CD4-positive, alpha-beta T cell treated with Interleukin-15 for 1 hour (primary cell): Measurements from ENCODE around the gene SLC17A9.
"Not testable (repeated sequence)": the region's sequence is repeated elsewhere in the genome, so short reads cannot be mapped to it uniquely, and the experiment has no call there.

ENCODE experiments used
- DNase-seq: peaks from one replicate; pipeline ENCODE4 v3.0.0-alpha.2; 2020

The SLC17A9 gene

DNA sequence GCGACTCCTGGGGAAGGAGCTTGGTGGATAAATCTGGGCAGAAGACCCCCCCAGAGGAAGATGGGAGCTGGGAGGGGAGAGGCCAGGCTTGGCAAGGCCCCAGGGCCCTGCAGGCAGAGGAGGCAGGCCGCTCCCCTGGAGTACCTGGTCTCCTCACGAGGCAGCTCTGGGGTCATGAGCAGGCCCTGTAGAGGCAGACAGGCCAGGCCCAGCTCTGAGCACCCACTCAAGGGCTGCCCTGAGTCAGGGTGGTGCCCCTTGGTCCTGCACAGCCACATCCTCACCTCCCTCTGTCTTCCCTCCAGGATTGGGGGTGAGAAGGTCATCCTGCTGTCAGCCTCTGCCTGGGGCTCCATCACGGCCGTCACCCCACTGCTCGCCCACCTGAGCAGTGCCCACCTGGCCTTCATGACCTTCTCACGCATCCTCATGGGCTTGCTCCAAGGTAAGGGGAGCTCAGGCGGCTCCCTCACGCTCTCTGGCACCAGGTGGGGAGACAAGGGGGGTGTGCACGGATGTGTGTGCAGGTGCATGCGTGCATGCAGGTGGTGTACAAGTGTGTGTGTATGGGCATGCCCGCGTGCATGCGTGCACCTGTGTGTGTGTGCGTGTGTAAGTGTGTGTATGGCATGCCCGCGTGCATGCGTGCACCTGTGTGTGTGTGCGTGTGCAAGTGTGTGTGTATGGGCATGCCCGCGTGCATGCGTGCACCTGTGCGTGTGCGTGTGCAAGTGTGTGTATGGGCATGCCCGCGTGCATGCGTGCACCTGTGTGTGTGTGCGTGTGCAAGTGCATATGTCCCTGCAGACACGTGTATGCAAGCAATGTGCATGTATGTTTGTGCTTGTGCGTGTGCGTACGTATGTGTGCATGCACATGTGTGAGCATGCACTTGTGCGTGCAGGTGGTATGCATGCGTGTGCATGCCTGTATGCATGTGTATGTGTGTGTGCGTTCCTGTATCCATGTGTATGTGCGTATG, 4.9 kb downstream of the SLC17A9 start:
- DNase-seq = no peak

DNA sequence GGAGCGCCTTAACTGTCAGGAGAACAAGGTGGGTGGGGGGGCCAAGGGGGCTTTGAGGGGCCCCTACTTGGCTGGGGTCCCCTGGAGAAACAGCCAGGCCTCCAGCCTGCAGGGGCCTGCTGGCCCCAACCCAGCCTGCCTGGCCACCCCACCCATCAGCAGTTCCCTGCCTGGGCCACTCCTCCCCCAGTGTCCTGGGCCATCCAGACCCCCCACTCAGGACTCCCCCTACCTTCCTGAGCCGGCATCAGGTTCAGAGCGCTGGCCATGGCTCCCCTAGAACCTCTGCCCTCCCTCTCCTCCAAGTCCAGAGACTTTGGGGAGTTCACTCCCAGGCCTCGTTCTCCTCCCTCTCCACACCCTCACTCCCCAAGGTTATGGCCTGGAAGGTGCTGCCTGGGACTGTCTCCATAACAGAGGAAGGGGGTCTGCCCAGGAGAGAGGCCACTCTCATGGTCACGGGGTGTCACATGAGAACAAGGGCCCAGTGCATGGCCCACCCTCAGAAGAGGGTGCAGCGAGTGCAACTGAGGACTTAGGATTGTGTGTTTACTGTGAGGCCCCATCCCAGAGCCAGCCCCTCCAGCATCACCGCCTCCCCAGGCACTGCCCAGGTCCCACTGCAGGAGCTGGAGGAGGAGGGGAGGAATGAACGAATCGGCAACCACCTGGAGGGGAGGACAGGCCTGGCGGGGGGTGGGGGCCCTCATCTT, 6.0 kb downstream of the SLC17A9 start:
- no peak for DNase-seq

DNA sequence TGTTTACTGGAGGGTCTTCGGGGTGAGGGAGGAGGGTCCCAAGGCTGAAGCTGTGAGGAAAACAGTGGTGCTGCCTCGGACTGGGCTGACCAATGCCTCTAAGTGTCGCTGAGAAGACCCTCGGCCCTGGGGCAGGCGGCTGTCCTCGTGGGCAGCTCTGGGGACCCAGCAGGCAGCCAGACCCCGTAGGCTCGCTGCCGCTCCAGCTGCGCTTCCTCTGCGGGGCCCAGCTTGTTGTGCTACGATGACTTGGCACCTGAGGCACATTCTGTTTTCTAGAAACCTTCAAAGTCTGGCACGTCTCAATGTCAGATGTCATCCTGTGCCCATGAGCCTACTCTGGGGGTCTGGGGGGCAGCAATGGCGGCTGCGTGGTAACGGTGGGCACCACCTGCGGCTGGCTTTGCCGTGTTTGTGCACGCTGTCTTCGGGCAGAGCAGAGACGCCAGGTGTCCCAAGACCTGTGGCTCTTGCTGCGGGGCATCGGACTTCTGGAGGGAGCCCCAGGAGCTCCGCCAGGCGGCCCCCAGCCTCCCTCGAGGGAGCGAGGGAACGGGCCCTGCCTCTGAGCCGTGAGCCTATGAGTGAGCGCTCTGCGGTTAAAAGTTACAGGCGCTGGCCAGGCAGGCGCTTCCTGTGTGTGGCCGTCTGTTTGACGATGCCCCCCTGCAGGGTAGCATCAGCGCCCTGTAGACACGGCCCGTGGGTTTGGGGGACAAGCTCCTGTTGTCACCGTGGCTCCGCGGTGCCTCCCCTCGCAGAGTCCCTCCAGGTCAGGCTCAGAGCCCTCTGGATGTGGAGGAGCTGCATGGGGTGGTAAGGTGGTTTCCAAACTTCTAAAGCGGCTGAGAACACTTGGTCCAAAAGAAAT, 6.8 kb downstream of the SLC17A9 start:
- no peak for DNase-seq

DNA sequence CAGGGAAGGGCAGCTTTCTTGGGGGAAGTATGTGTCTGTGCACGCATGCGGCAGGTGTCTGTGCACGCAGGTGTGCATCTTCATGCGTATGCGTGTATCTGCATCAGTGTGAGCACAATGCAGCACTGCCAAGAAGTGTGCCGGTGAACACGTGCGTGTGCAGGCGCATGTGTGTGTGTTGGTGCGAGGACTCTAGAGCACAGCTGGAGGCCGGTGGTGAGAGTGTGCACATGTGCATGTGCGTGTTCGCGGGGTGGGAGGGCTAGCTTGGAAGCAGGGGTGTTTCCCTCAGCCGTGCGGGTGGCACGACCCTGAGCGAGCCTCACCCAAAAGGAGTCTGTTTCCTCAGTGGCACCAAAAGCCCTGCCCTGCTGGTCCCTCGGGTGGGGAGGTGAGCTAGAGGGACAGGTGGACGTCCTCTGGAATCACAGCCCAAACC, 7.5 kb downstream of the SLC17A9 start:
- DNase-seq = no peak

DNA sequence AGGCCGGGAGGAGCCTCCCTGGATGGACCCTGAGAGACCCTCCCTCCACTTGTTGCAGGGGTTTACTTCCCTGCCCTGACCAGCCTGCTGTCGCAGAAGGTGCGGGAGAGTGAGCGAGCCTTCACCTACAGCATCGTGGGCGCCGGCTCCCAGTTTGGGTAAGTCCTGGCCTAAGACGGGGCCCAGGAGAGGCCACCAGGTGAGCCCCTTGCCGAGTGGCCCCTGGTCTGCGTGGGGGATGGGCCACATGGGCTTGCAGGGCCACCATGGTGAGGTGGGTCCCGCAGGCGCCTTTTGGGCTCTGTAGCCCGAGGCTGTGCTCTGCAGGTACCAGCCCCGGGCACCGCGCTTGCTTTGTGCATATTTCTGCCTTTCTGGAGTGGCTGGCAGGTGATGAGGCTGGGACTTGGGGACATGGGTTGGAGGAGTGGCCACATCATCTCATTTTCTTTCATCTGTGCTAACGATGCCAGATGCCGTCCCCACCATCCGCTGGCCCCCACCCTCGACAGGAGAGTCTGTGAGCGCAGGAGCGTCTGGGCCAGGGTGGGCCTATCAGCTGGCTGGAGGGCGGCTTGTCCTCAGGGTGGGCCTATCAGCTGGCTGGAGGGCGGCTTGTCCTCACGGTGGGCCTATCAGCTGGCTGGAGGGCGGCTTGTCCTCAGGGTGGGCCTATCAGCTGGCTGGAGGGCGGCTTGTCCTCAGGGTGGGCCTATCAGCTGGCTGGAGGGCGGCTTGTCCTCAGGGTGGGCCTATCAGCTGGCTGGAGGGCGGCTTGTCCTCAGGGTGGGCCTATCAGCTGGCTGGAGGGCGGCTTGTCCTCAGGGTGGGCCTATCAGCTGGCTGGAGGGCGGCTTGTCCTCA, 8.2 kb downstream of the SLC17A9 start:
- DNase-seq = not testable (repeated sequence)

DNA sequence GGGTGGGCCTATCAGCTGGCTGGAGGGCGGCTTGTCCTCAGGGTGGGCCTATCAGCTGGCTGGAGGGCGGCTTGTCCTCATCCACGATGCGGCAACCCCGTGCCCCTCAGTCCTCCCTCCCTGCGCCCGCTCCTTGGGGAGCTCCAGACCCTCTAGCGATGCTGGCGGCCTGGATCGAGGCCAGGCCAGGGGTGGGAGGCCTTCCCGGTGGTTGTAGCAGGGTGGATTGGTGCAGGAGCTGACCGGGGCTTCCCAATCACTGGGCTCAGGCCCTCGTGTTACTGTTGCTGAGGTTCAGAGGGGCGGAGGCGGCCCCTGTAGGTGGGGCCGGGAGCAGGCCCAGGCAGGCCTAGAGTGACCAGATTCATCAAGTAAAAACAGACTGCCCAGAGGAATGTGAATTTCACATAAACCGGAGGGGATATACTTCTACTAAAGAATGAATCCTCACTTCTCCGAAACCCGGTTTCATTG, 8.8 kb downstream of the SLC17A9 start:
- DNase-seq = no peak

DNA sequence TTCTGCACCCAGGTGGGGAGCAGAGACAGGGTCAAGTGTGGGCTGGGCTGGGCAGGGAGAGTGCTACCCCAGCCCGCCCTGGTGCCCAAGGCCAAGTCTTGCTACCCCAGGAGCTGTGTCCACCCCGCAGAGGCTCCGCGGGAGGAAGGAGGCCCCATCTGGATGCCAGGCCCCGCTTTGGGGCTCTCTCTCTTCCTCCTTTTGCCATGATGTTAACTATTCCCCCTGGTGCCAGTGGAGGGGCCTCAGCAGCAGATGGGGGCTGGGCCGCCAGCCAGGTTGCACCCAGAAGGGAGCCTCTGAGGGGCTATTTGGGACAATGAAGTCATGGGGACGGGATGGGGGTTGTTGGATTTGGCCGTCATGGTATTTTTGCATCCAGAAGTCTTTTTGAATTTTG, 9.3 kb downstream of the SLC17A9 start:
- DNase-seq = no peak

DNA sequence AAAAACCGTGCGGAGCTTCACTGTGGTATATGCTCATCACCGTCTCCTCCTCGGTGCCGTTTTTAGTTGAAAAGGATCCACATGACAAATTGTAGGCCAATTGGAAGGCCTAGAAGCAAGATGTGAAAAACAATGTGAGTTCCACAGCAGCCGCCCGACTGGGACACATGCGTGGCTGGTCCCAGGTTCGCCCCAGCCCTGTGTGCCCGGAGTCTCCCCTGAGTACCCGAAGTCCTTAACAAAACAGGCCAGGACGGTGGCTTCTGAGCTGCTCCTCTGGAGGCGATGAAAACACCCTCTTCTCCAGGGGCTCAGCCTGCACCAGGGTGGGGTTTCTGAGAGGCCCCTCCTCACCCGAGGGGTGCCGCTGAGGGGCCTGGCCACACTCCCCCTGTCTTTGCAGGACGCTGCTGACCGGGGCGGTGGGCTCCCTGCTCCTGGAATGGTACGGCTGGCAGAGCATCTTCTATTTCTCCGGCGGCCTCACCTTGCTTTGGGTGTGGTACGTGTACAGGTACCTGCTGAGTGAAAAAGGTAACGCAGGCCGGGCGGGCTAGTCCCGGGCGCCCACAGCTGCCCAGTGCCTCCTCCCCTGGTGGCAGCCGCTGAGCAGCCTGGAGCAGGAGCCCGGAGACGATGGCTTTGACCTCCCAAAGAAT, 9.8 kb downstream of the SLC17A9 start:
- no peak for DNase-seq

DNA sequence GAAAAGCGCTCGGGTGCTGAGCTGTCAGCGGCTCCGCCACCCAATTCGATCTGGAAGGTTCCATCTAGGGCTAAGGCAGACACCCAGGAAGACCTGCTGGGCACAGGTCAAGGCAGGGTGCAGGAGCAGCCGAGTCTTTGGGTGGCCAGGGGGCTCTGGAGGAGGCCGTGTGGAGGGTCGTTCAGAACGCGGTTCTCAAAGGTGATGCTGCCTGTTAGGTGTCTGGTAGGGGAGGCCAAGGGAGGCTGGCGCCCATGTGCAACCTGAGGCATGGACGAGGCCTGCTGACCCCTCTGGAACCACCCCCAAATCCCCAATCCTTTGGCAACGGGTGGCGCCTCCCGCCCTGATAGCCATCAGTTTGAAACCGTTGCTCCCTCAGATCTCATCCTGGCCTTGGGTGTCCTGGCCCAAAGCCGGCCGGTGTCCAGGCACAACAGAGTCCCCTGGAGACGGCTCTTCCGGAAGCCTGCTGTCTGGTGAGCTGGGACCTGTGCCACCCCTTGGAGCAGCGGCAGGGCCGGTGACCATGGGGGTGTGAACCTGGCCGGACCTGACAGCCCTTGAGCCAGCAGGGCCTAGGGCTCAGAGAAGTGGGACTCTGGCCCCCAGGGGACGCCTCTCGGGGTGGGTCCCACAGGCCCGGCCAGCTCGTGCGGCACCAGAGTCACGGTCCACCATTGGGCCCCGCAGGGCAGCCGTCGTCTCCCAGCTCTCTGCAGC, 10.5 kb downstream of the SLC17A9 start:
- no peak for DNase-seq

DNA sequence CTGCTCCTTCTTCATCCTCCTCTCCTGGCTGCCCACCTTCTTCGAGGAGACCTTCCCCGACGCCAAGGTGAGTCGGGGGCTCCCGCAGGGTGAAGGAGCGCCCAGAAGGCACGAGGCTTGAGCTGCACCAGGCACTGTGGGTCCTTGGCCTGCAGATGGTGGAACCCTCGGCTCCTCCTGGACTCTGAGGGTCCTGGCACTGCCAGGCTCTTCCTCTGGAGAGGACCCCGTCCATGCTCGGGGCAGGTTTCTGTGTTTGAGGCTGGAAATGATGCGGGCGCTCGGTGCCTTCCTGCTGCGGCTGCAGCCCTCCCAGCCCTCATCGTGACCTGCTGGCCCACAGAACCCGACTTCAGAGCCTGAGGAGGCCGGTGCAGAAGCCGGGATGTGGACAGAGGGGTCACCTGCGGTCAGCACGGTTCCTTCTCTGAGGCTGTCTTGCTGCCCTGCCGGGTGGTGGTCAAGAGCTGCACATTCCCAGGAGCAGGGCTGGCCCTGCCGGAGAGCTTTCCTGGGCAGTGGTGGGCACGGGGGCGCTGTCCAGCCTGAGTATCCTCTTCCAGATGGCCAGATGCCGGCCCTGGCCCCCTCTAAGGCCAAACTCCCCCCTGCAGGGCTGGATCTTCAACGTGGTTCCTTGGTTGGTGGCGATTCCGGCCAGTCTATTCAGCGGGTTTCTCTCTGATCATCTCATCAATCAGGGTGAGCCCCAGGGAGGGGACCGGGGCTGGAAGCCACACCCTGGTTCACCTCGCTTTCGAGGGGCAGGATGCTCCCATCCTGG, 11.3 kb downstream of the SLC17A9 start:
- DNase-seq = no peak

DNA sequence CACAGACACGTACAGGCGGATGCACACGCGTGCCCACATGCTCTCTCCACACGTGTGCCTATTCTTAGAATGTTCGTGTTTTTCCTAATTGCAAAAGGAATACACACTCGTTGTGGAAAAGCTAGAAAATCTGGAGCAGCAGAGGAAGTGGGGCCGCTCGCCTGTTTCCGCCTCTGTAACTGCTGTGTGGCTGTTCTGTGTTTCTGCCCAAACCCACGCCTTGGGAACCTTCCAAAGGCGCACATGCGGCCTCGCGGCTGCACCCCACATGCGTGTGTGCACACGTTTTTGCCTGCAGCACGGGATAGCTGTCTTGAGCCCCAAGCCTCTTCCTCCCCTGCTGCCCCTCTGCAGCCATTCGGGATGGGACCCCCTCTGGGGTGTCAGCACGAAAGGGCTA, 12.2 kb downstream of the SLC17A9 start:
- DNase-seq = no peak

DNA sequence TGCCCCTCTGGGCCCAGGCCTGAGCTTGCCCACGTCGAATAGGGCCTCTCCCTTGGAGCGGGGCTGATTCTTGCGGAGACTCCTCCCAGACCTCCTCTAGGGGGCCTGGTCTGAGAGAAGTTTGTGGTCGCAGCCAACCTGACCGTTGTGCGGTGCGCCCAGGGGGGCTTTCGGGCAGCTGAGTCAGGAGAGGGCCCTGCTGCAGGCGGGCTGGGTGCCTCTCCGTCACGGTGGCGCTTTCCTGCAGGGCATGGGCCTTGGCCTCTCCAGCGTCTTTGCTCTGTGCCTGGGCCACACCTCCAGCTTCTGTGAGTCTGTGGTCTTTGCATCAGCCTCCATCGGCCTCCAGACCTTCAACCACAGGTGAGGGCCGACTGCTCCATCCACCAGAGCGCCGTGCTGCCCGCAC, 12.9 kb downstream of the SLC17A9 start:
- DNase-seq = no peak

DNA sequence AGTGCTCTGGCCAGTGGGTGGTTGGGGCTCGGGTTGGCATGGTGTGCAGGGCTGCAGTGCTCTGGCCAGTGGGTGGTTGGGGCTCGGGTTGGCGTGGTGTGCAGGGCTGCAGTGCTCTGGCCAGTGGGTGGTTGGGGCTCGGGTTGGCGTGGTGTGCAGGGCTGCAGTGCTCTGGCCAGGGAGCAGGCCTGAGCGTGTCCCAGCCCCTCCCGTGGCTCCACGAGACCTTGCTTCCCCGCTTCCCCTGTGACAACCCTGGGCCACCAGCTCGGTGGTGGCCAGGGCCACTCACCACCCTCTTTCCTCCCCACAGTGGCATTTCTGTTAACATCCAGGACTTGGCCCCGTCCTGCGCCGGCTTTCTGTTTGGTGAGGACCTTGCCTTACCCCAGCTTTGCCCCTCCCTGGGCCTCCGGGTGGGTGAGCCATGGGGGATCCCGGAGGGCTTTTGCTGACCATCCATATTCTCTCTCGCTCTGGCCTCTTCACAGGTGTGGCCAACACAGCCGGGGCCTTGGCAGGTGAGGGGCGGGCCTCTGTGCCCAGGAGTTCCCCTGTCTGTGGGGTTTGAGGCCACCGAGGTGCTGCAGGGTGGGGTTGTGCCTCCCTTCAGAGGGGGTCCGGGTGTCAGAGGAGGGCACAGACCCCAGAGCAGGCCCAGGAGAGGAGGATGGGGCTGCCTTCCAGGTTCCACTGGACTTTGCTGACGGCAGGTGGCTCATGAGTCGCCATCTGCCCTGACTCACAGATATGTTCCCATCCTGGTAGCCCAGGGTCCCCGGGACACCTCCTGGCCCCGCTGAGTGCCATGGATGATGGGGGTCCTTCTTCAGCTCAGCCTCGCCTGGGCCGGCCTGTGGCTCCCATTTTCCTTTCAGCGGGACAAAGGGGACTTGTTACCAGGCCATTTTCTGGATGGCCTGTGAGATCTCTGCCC, 14.0 kb downstream of the SLC17A9 start:
- no peak for DNase-seq

DNA sequence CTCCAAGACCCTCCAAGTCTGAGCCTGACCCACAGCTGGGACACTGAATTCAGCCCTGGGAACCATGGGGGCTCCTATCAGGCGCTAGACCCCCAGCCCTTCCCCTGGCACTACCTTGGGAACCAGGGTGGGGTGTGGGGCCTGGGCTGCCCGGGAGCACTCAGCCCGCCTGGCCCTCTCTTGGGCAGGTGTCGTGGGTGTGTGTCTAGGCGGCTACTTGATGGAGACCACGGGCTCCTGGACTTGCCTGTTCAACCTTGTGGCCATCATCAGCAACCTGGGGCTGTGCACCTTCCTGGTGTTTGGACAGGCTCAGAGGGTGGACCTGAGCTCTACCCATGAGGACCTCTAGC, 14.6 kb downstream of the SLC17A9 start:
- no peak for DNase-seq

DNA sequence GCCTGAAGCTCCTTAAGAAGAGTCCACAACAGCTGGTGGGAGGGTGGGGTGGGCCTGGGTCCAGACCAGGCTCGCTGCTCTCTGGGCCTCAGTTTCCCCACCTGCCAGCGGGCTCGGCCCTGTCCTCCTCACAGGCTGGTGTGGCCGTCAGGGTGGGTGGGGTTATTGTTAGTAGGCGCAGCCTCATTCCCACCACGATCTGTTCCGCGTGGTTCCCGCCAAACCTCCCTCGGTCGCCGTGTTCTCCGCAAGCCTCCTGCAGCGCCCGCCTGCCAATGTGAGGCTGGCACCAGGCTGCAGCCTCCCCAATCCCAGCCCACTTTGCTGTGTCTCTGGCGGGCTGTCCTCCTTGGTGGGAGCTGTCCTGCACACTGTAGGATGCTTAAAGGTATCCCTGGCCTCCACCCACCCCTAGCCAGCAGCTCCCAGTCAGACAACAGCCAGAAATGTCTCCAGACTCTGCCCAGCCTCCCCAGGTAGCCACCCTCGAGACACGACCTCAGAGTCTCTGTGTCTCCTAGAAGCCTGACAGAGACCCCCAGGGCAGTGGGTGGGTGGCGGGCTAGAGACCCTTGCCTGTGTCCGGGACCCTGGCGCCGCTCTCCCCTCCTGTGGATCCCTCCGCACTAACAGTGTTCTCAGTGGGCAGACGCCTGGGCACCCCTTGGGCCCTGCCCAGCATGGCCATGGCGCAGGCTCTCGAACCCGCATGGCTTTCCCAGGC, 15.3 kb downstream of the SLC17A9 start:
- no peak for DNase-seq

DNA sequence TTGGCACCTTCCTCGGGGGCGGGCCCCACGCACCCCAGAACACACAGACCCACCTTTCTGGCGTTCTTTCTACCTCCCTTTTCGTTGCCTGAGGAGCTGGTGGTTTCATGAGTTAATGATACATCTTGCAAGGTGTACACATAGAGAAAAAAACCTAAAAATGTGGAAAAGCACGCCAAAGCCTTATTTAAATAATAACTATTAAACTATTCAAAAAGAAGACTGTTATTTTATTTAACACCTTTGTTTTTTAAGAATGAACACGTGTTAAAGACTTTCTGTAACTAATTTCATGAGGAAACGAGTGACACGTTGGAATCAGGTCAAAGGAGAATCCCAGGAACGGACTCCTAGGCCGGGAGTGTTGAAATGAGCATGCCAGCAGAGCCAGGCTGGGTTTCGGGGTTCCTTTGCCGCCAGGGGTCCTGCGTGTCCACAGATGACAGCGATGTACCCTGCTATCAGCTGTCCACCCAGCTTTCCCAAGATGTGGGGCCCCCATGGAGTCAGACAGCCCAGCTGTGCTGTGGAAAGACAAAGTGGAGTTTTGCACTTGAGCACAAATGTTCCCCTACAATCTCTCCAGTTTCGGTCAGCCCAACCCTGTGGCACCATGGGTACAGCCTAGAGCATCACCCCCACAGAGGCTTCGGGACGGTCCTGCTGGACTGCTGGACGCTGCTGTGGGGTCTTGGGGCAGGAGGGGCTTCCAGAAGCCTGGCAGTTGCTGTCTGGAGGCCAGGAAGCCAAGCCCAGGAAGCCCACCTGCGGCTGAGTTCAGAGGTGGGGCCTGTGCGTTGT, 16.1 kb downstream of the SLC17A9 start:
- no peak for DNase-seq

DNA sequence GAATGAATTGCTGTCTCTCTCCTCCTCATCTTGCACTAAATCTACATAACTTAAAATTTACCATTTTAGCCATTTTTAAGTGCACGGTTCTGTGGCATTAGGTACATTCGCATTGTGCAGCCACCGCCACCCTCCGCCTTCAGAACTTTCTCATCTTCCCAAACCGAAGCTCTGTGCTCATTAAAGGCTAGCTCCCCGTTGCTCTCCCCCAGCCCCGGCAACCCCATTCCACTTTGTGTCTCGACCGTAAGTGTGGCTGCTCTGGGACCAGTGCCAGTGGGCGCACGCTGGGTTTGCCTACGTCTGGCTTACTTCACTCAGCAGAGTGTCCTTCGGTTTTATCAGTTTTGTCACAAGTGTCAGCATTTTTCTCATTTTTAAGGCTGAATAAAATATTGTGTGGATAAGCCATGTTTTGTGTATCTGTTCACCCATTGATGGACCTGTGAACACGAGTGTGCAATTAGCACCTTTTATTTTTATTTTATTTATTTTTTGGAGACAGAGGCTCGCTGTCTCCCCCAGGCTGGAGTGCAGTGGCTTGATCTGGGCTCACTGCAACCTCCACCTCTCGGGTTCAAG, 16.8 kb downstream of the SLC17A9 start:
- no peak for DNase-seq
